ENCODE data around the gene MAEL. TPM values are rescaled to one million over a fixed set of nuclear protein-coding genes. Genes with fewer than 3 reads are reported as not detected.
A peak's percentile ranks its signal among the peaks of the same experiment; 100 is the strongest.

MAEL gene
- total RNA-seq, 1 donor from 2014 or later: 0.21 TPM

DNA sequence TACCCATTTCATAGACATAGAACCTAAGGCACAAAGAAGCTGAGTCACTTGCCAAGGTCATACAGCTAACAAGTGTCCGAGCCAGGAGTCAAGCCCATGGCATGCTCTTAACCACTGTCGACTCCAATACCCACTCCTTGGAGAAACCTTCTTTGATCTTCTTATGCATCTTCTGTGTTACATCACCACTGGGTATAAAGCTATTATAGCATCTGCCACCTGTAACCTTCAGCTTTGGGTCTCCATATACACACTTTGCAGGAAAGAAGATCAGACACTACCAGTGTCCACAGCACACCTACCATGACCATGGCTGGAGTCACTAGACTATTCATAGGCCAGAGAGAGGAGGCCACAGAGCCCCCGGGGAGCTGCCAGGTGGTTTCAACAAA, 72.0 kb downstream of the MAEL start:
- Mint-ChIP-seq H3K4me1 (peaks cover 8% of the 10 kb centered on the region), H3K9me3 (no peaks in the 10 kb centered on the region)

GRCh38 chr1:167064621-167065020, 75.5 kb downstream of the MAEL start:
- no peaks in the 10 kb centered on the region for H3K36me3 Mint-ChIP-seq (ENCODE audit: low read depth)
- H3K27ac Mint-ChIP-seq (ENCODE audit: unreplicated experiment): peak overlapping the region; percentile 10
- no peak for DNase-seq (ENCODE audit: low read depth, low spot score)
- H3K4me3 Mint-ChIP-seq: no peak overlapping the region
- peaks cover 5% of the 10 kb centered on the region for H3K4me1 Mint-ChIP-seq
- no peak for TF ChIP-seq CTCF (conservative IDR thresholded peaks at IDR 0.05)
- H3K27me3 Mint-ChIP-seq (ENCODE audit: low read depth): peaks cover 2% of the 10 kb centered on the region
- no peaks in the 10 kb centered on the region for H3K9me3 Mint-ChIP-seq

More for the DNA sequence above, 72.0 kb downstream of the MAEL start:
- Mint-ChIP-seq H3K27ac (ENCODE audit: unreplicated experiment) (no peak overlapping the region), H3K27me3 (ENCODE audit: low read depth) (peaks cover 2% of the 10 kb centered on the region), H3K4me3 (no peak overlapping the region), H3K36me3 (ENCODE audit: low read depth) (no peaks in the 10 kb centered on the region)
- DNase-seq (ENCODE audit: low read depth, low spot score): no peak
- no peak for TF ChIP-seq CTCF (conservative IDR thresholded peaks at IDR 0.05)

- H3K27ac Mint-ChIP-seq (ENCODE audit: unreplicated experiment): no peak overlapping the region
- no peaks in the 10 kb centered on the region for H3K36me3 Mint-ChIP-seq (ENCODE audit: low read depth)
- no peak for TF ChIP-seq CTCF (conservative IDR thresholded peaks at IDR 0.05)
- H3K4me1 Mint-ChIP-seq: peaks cover 5% of the 10 kb centered on the region
- DNase-seq (ENCODE audit: low read depth, low spot score): no peak
- H3K27me3 Mint-ChIP-seq (ENCODE audit: low read depth): peaks cover 2% of the 10 kb centered on the region
- no peaks in the 10 kb centered on the region for H3K9me3 Mint-ChIP-seq
- no peak overlapping the region for H3K4me3 Mint-ChIP-seq
Observed at GRCh38 chr1:167065471-167065870, 76.4 kb downstream of the MAEL start.

DNA sequence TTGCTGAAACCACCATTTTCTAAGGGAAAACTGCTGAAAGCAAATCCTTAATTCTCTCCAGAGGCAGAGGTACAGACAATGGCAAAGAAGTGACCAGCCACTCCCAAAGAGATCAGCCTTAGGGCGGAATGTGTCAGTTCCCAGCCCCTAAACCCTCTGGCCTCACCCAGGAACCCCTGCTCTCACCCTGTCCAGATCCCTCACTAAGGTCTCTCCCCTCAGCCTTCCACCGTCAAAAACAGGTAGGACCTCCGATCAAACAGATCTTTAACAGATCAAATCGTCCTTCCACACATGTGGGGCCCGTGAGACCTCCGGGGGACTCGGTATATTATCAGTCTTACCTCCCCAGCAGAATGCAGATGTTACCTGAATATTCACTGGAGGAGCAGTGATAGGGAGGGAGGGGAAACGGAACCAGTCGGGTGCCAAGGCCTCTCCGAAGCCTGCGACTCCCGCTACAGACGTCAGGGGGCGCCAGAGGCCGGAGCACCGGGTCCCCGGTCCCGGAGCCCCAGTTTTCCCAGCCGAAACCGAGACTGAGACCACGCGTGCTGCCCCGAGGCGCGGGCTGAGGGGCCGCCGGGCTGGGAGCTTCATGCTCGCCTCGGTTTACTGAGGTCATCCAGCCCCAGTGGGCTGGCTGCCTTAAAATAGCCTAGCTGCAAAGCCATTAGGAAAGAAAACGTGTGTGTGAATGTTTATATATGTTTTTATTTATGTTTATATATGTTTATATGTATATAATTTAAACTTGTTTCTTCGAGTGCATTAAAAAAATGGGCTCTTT, 77.4 kb downstream of the MAEL start:
- Mint-ChIP-seq H3K9me3 (no peaks in the 10 kb centered on the region), H3K4me1 (peaks cover 5% of the 10 kb centered on the region), H3K27ac (ENCODE audit: unreplicated experiment) (no peak overlapping the region)

DNA sequence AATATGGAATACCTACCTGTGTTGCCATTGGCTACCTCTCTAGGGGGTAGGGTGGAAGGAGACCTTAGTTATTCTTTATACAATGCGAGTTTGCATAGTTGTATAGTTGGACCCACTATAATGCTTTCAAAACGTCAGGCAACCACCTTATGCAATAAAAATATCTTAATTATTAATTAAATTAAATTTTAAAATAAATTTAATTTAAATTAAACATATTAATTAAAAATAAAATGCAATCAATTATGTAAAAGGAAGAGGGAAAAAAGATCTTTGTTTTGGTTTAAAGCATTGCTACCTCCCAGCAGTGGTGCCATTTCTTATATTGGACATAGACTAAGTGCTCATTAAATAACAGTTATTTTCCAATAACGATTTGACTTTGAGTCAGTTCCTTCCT, 78.8 kb downstream of the MAEL start:
- H3K27ac Mint-ChIP-seq (ENCODE audit: unreplicated experiment): no peak overlapping the region
- H3K9me3 Mint-ChIP-seq: no peaks in the 10 kb centered on the region
- peaks cover 2% of the 10 kb centered on the region for H3K27me3 Mint-ChIP-seq (ENCODE audit: low read depth)
- no peak overlapping the region for H3K4me3 Mint-ChIP-seq
- no peaks in the 10 kb centered on the region for H3K36me3 Mint-ChIP-seq (ENCODE audit: low read depth)
- no peak for TF ChIP-seq CTCF (conservative IDR thresholded peaks at IDR 0.05)
- H3K4me1 Mint-ChIP-seq: peaks cover 5% of the 10 kb centered on the region
- DNase-seq (ENCODE audit: low read depth, low spot score): no peak

More for the DNA sequence above, 77.4 kb downstream of the MAEL start:
- no peaks in the 10 kb centered on the region for H3K36me3 Mint-ChIP-seq (ENCODE audit: low read depth)
- peak; percentile 100 for TF ChIP-seq CTCF (conservative IDR thresholded peaks at IDR 0.05)
- H3K4me3 Mint-ChIP-seq: no peak overlapping the region
- peaks cover 2% of the 10 kb centered on the region for H3K27me3 Mint-ChIP-seq (ENCODE audit: low read depth)
- DNase-seq (ENCODE audit: low read depth, low spot score): peak; percentile 95

Data from neural crest cell (in vitro differentiated cells).